PC-9 (cell line): ENCODE data around the gene LIPC. TPM values are rescaled to one million over a fixed set of nuclear protein-coding genes. Genes with fewer than 3 reads are reported as not detected.

ENCODE experiments used
- BruUV-seq: library from RNA; stranded (reverse); fragments of 400-500 nt; replicated peaks from 2 replicates; lab custom pipeline; 2021; lab: Mats Ljungman, UMichigan
- CTCF ChIA-PET: fragments of 300-600 bp; sonication (Branson Sonifier 250); formaldehyde crosslinking; loops from one replicate; lab custom pipeline; 2022; ENCODE audit warnings: antibody characterized with exemption; lab: Charles Lee
- POLR2A ChIA-PET: fragments of 300-600 bp; sonication (Branson Sonifier 250); formaldehyde crosslinking; loops from one replicate; lab custom pipeline; 2022; ENCODE audit warnings: antibody characterized with exemption; ENCODE audit not compliant: unreplicated experiment; lab: Charles Lee
- DNase-seq, 2 experiments: peaks; one replicate each; pipeline versions ENCODE4 v3.0.0 to v3.0.0-alpha.2; 2015 to 2022; ENCODE audit warnings: mixed read lengths in 1 of 2
- H2AFZ ChIP-seq: fragments of 200-600 bp; sonication (generic); 2 replicates; pipeline ENCODE4 v1.8.1; 2017; ENCODE audit warnings: antibody characterized with exemption
- H3F3A ChIP-seq: fragments of 200-600 bp; sonication (generic); 2 replicates; pipeline ENCODE4 v1.8.1; 2017; ENCODE audit warnings: antibody characterized with exemption, mild to moderate bottlenecking, low read depth; ENCODE audit not compliant: insufficient read depth
- H3K27ac ChIP-seq: fragments of 200-600 bp; sonication (generic); 2 replicates; pipeline ENCODE4 v1.6.1; 2016; ENCODE audit warnings: mixed run types
- H3K27me3 ChIP-seq: fragments of 200-600 bp; sonication (generic); 2 replicates; pipeline ENCODE4 v1.6.1; 2016; ENCODE audit warnings: low read depth, mixed run types; ENCODE audit not compliant: insufficient read depth
- H3K36me3 ChIP-seq: fragments of 200-600 bp; sonication (generic); 2 replicates; pipeline ENCODE4 v1.6.1; 2016; ENCODE audit warnings: low read depth, mixed run types
- H3K4me1 ChIP-seq: fragments of 200-600 bp; sonication (generic); replicated peaks from 2 replicates; pipeline ENCODE4 v1.6.1; 2016; ENCODE audit warnings: mixed run types; ENCODE audit not compliant: insufficient read depth
- H3K4me2 ChIP-seq: fragments of 200-600 bp; sonication (generic); 2 replicates; pipeline ENCODE4 v1.6.1; 2017; ENCODE audit warnings: mixed run types
- H3K4me3 ChIP-seq: fragments of 200-600 bp; sonication (generic); 2 replicates; pipeline ENCODE4 v1.6.1; 2016; ENCODE audit warnings: mixed run types
- H3K79me2 ChIP-seq: fragments of 200-600 bp; sonication (generic); 2 replicates; pipeline ENCODE4 v1.6.1; 2017; ENCODE audit warnings: low read depth, mixed run types
- H3K9me2 ChIP-seq: fragments of 200-600 bp; sonication (generic); 2 replicates; pipeline ENCODE4 v1.8.1; 2017; ENCODE audit warnings: mild to moderate bottlenecking; ENCODE audit not compliant: insufficient read depth
- H3K9me3 ChIP-seq: fragments of 200-600 bp; sonication (generic); 2 replicates; pipeline ENCODE4 v1.8.1; 2016; ENCODE audit warnings: low read depth; ENCODE audit not compliant: insufficient read depth
- H4K20me1 ChIP-seq: fragments of 200-600 bp; sonication (generic); 2 replicates; pipeline ENCODE4 v1.8.1; 2017; ENCODE audit not compliant: insufficient read depth
- CTCF ChIP-seq: fragments of 200-600 bp; sonication (generic); conservative IDR thresholded peaks from 2 replicates; pipeline ENCODE4 v1.6.1; 2017; ENCODE audit warnings: mixed run types, antibody characterized with exemption, mild to moderate bottlenecking, moderate library complexity
- EZH2 ChIP-seq: fragments of 200-600 bp; sonication (generic); IDR thresholded peaks from 2 replicates; pipeline ENCODE4 v1.8.0; 2017; ENCODE audit warnings: antibody characterized with exemption, low read depth
- intact Hi-C: fragments of 100-400 bp; cut with micrococcal nuclease; formaldehyde crosslinking; loops from one replicate; pipeline ENCODE4 v1.10.0; 2022; ENCODE audit not compliant: unreplicated experiment
- total RNA-seq: library from RNA; stranded (reverse); gene quantifications from 2 replicates; pipeline ENCODE4 v1.2.3, GENCODE V29; 2021

LIPC gene
- total RNA-seq, 1 experiment from 2014 or later, result not detected

- Histone ChIP-seq H4K20me1 (no peaks in the 10 kb centered on the region), H3K27me3 (no peaks in the 10 kb centered on the region), H3K9me3 (no peaks in the 10 kb centered on the region), H3K4me1 (peaks cover 12% of the 10 kb centered on the region), H3K4me2 (no peak overlapping the region), H3K27ac (no peak overlapping the region), H2AFZ (no peak overlapping the region), H3K79me2 (no peaks in the 10 kb centered on the region), H3K4me3 (no peak overlapping the region), H3K9me2 (no peaks in the 10 kb centered on the region), H3K36me3 (no peaks in the 10 kb centered on the region), H3F3A (no peaks in the 10 kb centered on the region)
- BruUV-seq, result no TSS peak
- intact Hi-C loops, result no loop called here
- no peak for DNase-seq
- ChIA-PET POLR2A (interaction anchor here (0.7 kb wide), 1 partner anchor 66 kb away, joined by 7 read pairs; no protein-coding TSS in a partner anchor), CTCF (no interaction called here)
- TF ChIP-seq EZH2 (no peak), CTCF (no peak)
Measured at GRCh38 chr15:58424722-58425121, 7.1 kb upstream of the LIPC start.

GRCh38 chr15:58425185-58425584, 6.6 kb upstream of the LIPC start:
- Histone ChIP-seq H3K79me2 (no peaks in the 10 kb centered on the region), H3K9me3 (no peaks in the 10 kb centered on the region), H2AFZ (0 out of 2 replicates have a peak overlapping the region, but pooled peaks have one; percentile 70), H4K20me1 (no peaks in the 10 kb centered on the region), H3K27me3 (no peaks in the 10 kb centered on the region), H3F3A (no peaks in the 10 kb centered on the region), H3K9me2 (no peaks in the 10 kb centered on the region), H3K4me1 (peaks cover 12% of the 10 kb centered on the region), H3K36me3 (no peaks in the 10 kb centered on the region), H3K27ac (peak overlapping the region; percentile 37), H3K4me2 (no peak overlapping the region; the same call in 1 of the 2 replicates), H3K4me3 (no peak overlapping the region)
- intact Hi-C loops, result no loop called here
- BruUV-seq, result no TSS peak
- DNase-seq, result peak in 1 of 2 experiments; percentile 41
- POLR2A ChIA-PET, result interaction anchor here (0.7 kb wide), 1 partner anchor 67 kb away, joined by 7 read pairs; no protein-coding TSS in a partner anchor
- CTCF ChIA-PET, result no interaction called here
- TF ChIP-seq EZH2, result no peak
- TF ChIP-seq CTCF, result no peak

GRCh38 chr15:58425834-58426233, 6.0 kb upstream of the LIPC start:
- Histone ChIP-seq H3K9me3 (no peaks in the 10 kb centered on the region), H4K20me1 (no peaks in the 10 kb centered on the region), H3K79me2 (no peaks in the 10 kb centered on the region), H3K36me3 (no peaks in the 10 kb centered on the region), H3K27me3 (no peaks in the 10 kb centered on the region), H2AFZ (no peak overlapping the region), H3F3A (no peaks in the 10 kb centered on the region), H3K4me3 (no peak overlapping the region), H3K4me2 (no peak overlapping the region), H3K9me2 (no peaks in the 10 kb centered on the region), H3K27ac (peak overlapping the region; percentile 37), H3K4me1 (peaks cover 12% of the 10 kb centered on the region)
- BruUV-seq, result no TSS peak
- no peak for DNase-seq
- ChIA-PET CTCF (no interaction called here), POLR2A (no interaction called here)
- no peak for TF ChIP-seq EZH2
- intact Hi-C loops, result no loop called here

GRCh38 chr15:58426501-58426900, 5.3 kb upstream of the LIPC start:
- Histone ChIP-seq H3K79me2 (no peaks in the 10 kb centered on the region), H3F3A (peaks cover 2% of the 10 kb centered on the region; the same call in 1 of the 2 replicates), H4K20me1 (no peaks in the 10 kb centered on the region), H2AFZ (no peak overlapping the region), H3K4me3 (no peak overlapping the region), H3K9me2 (no peaks in the 10 kb centered on the region), H3K27ac (no peak overlapping the region), H3K4me1 (peaks cover 18% of the 10 kb centered on the region), H3K36me3 (no peaks in the 10 kb centered on the region), H3K4me2 (no peak overlapping the region), H3K27me3 (no peaks in the 10 kb centered on the region), H3K9me3 (no peaks in the 10 kb centered on the region)
- POLR2A ChIA-PET, result no interaction called here
- TF ChIP-seq EZH2 (no peak), CTCF (no peak)
- intact Hi-C loops, result no loop called here
- no peak for DNase-seq
- BruUV-seq, result no TSS peak
- CTCF ChIA-PET, result no interaction called here
